Fibroblast of skin of right quadriceps (primary cell): ENCODE measurements around the gene OR1B1.
"Not testable (repeated sequence)": the region's sequence is repeated elsewhere in the genome, so short reads cannot be mapped to it uniquely, and the experiment has no call there.

ENCODE experiments used
- DNase-seq: peaks from one replicate; pipeline ENCODE4 v3.0.0-alpha.2; 2013

The OR1B1 gene

DNA sequence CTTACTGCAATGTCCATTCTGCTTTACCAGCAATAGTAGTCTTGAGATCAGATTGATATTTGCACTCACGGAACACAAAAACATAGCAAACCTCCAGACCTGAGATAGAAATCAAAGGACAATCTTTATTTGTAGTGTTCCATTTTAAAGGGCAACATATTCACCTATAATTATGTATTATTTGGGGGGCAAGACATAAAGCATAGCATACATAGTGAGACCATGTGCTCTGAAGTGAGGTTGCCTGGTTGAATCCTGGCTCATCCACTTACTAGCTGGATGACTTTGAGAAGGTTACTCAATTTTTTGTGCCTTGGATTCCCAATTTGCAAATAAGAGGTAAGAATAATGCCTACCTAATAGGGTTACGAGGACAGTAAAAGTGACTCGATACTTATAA lies at the start of gene OR1B1:
Gene OR1B1, minus strand, starts transcription at position 101 of the 400 bp plus-strand sequence.
- no peak for DNase-seq

DNA sequence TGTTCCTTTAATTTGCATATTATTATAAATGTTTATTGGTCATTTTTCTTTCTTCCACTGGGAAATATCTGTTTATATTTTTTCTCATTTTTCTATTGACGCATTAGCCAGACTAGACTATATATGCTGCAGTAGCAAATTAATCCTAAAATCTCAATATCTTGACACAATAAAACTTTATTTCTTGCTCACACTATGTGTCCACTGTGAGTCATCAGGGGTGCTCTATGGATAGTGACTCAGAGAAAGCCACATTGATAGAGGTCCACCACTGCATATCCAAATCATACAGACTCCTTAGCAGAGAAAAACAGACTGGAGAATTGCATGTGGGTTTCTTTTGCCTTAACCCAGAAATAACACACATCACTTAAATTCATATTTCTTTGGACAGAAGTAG lies 38.3 kb upstream of the OR1B1 start:
- no peak for DNase-seq

DNA sequence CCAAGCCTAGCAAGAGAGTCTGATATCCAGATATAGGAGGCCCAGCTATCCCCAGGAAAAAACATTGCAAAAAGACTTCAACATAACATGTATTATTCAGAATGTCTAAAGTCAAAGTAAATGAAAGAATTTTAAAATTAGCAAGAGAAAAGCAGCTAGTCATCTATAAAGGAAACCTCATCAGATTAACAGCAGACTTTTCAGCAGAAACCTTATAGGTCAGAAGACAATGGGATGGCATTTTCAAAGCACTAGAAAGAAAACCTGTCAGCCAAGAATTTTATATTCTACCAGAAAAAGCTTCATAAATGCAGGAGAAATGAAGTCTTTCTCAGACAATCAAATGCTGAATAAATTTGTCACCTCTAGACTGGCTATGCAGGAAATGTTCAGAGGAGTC lies 27.4 kb upstream of the OR1B1 start:
- no peak for DNase-seq

DNA sequence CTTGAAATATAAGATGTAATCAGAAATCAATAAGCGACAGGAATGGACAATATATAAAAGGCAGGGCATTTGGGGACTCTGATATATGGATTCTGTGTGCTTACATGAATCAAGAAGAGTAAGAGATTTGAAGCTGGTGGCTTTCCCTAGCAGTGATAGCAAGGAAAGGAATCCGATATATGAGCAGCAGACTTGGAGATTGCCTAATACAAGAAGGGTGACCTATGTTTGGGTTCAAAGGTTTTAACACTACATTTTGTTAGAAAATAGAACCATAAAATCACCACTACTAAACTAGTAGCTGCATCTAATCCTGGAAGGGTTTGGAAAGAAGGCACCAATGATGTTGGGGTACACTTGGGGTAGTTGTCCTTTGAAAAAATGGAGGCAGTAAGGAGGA lies 15.1 kb upstream of the OR1B1 start:
- DNase-seq = no peak

DNA sequence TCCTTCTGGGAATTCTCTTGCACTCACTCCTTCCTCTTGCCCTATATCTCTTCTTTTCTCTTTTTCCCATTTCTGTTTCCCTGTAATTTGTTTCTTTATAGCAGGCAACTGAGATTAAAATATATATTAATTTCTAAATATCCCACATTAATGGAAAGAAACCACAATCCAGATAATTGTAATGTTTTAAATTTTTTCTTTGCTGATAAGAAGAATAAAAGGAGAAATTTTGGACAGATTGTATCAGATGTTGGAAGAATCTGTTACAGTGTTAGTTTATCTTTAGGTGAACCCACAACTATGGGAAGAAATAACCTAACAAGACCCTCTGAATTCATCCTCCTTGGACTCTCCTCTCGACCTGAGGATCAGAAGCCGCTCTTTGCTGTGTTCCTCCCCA lies 4.0 kb upstream of the OR1B1 start, which contains the start of gene OR1L1:
Gene OR1L1, plus strand, starts transcription at position 301 of the 400 bp plus-strand sequence. Its CDS starts 0 bp downstream, at position 301.
- no peak for DNase-seq

DNA sequence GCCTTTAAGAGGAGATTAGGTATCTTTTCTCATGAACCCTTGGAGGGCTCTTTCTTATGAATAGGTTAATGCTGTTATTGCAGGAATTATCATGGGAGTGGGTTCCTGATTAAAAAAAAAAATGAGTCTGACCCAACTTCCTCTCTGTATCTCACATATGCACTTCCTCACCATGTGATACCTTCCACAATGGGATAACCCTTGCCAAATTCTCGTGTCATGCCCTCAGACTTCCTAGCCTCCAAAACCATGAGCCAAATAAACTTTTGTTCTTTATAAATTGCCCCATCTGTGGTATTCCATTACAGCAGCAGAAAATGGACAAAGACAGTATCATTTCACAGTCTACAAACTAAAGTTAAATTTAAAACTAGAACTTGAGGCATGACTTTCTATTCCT lies 1.0 kb downstream of the OR1B1 start:
- DNase-seq = no peak

DNA sequence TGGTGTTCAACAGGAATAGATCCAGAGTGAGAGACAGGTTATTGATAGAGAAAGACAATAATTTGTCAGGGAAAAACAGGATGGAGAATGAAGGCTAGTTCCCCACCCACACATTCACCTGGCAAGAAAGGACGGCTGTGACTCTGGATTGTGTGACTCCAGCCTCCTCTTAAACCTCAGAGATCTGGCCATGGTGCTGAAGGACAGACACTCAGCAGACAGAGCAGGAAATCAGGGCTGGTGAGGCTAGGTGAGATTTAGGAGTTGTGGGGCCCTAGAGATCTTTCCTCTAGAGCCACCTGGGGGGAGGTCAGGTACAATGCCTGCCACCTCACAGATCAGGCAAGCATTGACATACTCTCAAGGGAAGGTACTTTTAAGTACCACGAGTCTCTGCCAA lies 15.2 kb downstream of the OR1B1 start:
- DNase-seq = no peak

DNA sequence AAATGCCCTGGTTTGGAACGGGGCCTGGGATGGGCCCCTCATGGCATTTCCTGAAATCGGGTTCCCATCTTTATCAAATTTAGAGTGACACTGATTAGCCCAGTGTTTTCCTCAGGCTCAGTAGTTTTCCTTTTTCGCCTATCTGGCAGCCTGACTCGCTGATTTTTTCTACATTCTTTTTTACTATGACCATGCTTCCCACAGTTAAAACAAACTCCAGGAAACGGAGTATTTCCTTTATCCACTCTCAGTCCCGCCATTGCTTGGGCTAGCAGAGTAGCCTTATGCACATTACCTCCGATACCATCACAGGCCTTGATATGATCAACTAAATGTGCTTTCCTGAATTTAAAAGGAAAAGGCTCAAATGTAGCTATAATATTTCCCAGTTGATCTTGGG lies 37.4 kb downstream of the OR1B1 start:
- DNase-seq = no peak

DNA sequence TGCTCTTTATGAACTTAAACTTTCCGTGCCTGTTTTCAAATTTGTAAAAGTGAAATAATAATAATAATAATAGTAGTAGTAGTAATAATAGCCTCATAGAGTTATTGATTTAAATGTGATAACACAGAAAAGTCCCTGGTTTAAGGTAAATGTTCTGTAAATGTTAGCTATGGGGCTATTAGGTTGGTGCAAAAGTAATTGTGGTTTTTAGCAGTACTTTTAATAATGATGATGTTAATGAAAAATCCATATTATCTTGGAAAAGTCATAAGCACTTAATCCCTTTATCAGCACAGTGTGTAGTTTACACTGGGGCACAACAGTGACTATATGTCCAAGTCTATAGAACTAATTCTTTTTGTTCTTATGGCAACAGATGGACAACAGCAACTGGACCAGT lies 43.1 kb downstream of the OR1B1 start, which contains the start of gene OR1Q1:
Gene OR1Q1, plus strand, starts transcription at position 377 of the 400 bp plus-strand sequence. Its CDS starts 0 bp downstream, at position 377.
- DNase-seq = no peak

DNA sequence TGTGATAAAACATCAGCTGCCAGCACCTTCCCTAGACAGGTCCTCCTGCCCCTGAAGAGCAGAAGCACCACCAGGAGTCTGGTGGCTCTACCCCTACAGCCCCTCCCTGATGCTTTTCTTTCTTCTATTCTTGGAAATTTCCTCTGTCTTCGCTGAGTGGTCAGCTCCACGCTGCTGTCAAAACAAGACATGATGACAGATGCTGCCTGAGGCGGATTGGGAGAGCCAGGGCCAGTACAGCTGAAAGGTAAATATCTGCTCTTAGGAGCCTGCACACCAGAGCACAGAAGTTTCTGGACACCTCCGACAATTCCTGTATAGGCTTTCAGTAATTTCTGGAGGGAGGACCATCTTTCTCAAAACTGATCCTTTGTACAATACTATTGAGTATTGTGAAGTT lies 47.6 kb downstream of the OR1B1 start:
- no peak for DNase-seq

DNA sequence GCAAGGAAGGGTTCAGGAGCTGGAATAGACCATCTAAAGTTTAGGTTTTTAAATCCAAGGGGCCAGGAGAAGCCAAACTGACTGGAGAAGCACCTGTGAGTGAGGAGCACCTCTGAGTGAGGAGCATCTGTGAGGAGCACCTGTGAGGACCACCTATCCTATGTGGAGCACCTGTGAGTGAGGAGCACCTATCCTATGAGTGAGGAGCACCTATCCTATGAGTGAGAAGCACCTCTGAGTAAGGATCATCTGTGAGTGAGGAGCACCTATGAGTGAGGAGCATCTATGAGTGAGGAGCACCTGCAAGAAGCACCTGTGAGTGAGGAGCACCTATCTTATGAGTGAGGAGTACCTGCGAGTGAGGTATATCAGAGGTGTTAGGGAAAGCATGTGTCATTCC lies 50.8 kb downstream of the OR1B1 start:
- DNase-seq = no peak

DNA sequence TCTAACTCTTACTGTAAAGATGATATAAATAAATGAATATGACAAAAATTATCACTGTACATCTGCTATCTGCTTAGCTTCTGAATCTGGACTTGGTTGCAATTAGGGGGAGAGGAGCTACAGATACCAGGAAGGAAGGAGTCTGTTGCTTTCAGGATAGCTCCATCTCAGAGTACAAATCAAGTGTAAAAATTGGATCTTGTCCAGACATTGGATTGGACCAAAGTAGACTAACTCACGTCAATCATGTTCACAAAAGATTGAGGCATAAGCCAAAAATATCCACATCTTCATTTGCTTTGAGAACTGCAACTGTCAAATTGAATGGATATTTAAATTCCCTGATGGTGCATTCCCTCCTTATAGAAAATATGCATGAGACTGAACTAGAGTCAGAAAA lies 51.7 kb downstream of the OR1B1 start:
- DNase-seq = no peak

DNA sequence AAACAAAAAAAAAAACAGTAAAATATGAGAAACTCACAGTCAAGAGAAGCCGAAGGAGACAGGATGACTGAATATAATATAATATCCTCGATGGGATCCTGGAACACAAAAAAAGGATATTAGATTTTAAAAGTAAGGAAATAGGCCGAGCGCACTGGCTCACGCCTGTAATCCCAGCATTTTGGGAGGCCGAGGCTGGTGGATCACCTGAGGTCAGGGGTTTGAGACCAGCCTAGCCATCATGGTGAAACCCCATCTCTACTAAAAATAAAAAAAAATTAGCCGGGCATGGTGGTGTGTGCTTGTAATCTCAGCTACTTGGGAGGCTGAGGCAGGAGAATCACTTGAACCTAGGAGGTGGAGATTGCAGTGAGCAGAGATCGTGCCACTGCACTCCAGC lies 74.1 kb downstream of the OR1B1 start, which contains the start of gene OR1L8:
Gene OR1L8, minus strand, starts transcription at position 101 of the 400 bp plus-strand sequence. CDS start 14,907 bp downstream, outside the sequence.
- not testable (repeated sequence) for DNase-seq

DNA sequence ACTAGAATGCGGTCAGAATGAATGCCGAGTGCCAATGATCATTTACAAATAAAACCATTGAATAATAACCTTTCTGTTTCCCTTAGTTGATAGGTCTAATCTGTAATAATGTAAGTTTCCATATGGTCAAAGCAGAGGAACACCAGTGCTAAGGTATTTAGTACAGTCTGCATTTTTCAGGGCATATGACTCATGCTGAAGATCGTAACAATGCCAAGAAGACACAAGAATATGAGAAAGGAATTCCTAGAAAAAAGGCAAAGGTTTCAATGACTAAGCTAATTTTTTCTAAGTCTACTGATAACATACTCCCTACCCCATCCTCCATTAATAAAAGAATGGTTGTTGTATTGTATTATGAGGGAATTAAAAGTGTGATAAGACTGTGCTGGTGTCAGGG lies 77.1 kb downstream of the OR1B1 start:
- no peak for DNase-seq

DNA sequence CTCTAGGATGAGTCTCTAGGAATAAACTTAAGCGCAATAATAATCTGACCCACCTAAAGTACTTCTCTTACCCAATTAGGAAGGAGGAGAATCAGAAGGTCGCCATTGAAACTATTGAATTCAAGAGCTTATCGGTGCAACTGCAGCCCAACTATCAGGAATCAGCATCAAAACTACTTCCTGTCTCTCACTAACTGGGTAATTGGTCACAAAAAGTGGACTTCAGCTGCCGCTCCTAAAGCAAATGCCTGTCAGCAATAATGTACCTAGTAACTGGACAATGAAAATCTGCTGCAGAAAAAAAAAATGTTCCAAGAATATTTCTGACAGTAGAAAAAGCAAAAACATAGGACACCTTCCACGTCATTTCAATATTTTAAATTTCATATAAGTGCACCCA lies 77.6 kb downstream of the OR1B1 start:
- no peak for DNase-seq
